Gastroesophageal sphincter (tissue), 3 donors: Measurements from ENCODE around the gene ADGRG3.

Experiments used
- POLR2AphosphoS5 ChIP-seq: sonication (generic); formaldehyde crosslinking; IDR thresholded peaks from one replicate; pipeline ENCODE4 v1.6.1; 2017; ENCODE audit warnings: antibody characterized with exemption
- TF ChIP-seq, protein P1 (sequence below), 4 experiments: fragments of 200-600 bp in 2 of 4; fragments of 450-650 bp in 2 of 4; sonication (generic) in 1 of 4; IDR thresholded peaks; one replicate each; pipeline ENCODE4 v1.5.1; 2017 to 2019; ENCODE audit warnings: antibody characterized with exemption in 4 of 4, mild to moderate bottlenecking in 2 of 4, moderate library complexity in 2 of 4

DNA sequence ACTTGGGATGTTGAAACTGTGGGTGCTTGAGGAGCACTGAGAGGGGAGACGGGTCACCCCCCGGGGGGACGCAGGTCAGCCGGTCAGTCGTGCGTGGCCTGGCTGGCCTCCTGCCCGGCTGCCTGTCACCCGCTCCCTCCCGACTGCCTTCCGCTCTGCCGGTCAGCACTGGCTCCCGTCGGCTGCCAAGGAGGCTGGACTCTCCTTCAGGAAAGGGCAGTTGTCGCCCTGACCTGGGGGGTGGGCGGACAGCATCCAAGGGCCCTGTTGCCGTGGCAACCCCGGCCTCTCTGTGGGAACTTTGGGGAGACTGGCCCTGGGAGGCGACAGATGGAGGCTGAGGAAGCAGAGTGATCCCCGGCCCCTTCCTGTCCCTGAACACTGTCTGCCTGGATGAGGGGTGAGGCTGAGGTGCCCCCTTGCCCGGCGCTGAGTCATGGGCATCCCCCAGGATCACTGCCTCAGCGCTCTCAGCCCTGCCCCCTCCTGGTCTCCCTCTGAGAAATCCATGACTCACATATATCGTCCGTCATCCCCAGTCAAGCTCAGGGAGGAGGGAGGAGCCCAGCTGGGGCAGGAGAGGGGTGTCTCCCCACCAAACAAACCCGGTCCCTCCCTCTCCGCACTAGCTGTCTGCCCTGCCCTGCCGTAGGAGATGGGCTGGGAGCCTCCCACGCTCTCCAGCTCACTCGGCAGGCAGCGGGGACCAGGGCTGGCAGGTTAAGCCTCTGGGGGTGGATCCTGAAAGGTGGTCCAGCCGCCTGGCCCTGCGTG lies 39.9 kb upstream of the ADGRG3 start, which contains the start of gene ADGRG1:
- peak; percentile 55 for TF ChIP-seq POLR2AphosphoS5
- TF ChIP-seq, protein P1, sequence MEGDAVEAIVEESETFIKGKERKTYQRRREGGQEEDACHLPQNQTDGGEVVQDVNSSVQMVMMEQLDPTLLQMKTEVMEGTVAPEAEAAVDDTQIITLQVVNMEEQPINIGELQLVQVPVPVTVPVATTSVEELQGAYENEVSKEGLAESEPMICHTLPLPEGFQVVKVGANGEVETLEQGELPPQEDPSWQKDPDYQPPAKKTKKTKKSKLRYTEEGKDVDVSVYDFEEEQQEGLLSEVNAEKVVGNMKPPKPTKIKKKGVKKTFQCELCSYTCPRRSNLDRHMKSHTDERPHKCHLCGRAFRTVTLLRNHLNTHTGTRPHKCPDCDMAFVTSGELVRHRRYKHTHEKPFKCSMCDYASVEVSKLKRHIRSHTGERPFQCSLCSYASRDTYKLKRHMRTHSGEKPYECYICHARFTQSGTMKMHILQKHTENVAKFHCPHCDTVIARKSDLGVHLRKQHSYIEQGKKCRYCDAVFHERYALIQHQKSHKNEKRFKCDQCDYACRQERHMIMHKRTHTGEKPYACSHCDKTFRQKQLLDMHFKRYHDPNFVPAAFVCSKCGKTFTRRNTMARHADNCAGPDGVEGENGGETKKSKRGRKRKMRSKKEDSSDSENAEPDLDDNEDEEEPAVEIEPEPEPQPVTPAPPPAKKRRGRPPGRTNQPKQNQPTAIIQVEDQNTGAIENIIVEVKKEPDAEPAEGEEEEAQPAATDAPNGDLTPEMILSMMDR (IDR thresholded peaks at IDR 0.05): peak in 2 of 4 experiments; percentile 4 to 21
